Chondrocyte (in vitro differentiated cells): ENCODE data around the gene AKR1B1. TPM values are rescaled to one million over a fixed set of nuclear protein-coding genes. Genes with fewer than 3 reads are reported as not detected.

Source experiments
- DNase-seq: peaks from one replicate; pipeline ENCODE4 v3.0.0; 2021; ENCODE audit warnings: mixed read lengths, low spot score
- H3K27ac Mint-ChIP-seq: one replicate; pipeline ENCODE4 v1.8.0; 2021; ENCODE audit warnings: mild to moderate bottlenecking, moderate library complexity, mixed read lengths; ENCODE audit not compliant: unreplicated experiment
- H3K27me3 Mint-ChIP-seq: 2 replicates; pipeline ENCODE4 v1.8.0; 2021; ENCODE audit warnings: low read depth, mixed read lengths
- H3K36me3 Mint-ChIP-seq: 2 replicates; pipeline ENCODE4 v1.8.0; 2021; ENCODE audit warnings: low read depth, mixed read lengths
- H3K4me1 Mint-ChIP-seq: 2 replicates; pipeline ENCODE4 v1.8.0; 2021; ENCODE audit warnings: low read depth, mild to moderate bottlenecking, mixed read lengths
- H3K4me3 Mint-ChIP-seq: one replicate; pipeline ENCODE4 v1.8.0; 2021; ENCODE audit warnings: mild to moderate bottlenecking, moderate library complexity, mixed read lengths; ENCODE audit not compliant: unreplicated experiment
- H3K9me3 Mint-ChIP-seq: 2 replicates; pipeline ENCODE4 v1.8.0; 2021; ENCODE audit warnings: low read depth, mixed read lengths
- total RNA-seq: library from RNA; stranded (reverse); gene quantifications from 3 replicates; pipeline ENCODE4 v1.2.1, GENCODE V29; 2021
- TF ChIP-seq, protein P1 (sequence below): fragments of 200-600 bp; sonication (generic); IDR thresholded peaks from 2 replicates; pipeline ENCODE4 v1.5.0; 2021; ENCODE audit warnings: antibody characterized with exemption, mild to moderate bottlenecking, moderate library complexity

The AKR1B1 gene
- total RNA-seq, 1 donor from 2014 or later = 52.8 TPM

DNA sequence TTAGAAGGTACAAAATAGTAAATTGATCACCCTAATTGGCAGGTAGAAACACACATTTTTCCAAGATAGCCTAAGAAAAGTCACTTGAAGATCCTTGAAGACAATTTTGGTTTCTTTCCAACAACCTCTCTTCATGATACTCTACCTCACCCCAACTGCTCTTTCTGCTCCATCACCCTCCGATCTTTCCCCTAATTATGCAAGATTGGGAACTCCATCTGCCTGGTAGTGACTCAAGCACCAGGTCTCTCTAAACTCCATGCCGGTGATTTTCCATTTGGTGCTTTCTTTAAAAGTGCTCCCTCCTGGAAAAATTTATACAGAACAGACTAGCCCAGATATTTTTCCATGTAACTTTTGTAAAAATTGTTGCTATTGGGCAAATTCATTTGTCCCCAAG lies 1.1 kb upstream of the AKR1B1 start:
- peaks cover 11% of the 10 kb centered on the region for H3K9me3 Mint-ChIP-seq
- no peak overlapping the region for H3K4me3 Mint-ChIP-seq
- TF ChIP-seq, protein P1, sequence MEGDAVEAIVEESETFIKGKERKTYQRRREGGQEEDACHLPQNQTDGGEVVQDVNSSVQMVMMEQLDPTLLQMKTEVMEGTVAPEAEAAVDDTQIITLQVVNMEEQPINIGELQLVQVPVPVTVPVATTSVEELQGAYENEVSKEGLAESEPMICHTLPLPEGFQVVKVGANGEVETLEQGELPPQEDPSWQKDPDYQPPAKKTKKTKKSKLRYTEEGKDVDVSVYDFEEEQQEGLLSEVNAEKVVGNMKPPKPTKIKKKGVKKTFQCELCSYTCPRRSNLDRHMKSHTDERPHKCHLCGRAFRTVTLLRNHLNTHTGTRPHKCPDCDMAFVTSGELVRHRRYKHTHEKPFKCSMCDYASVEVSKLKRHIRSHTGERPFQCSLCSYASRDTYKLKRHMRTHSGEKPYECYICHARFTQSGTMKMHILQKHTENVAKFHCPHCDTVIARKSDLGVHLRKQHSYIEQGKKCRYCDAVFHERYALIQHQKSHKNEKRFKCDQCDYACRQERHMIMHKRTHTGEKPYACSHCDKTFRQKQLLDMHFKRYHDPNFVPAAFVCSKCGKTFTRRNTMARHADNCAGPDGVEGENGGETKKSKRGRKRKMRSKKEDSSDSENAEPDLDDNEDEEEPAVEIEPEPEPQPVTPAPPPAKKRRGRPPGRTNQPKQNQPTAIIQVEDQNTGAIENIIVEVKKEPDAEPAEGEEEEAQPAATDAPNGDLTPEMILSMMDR = no peak
- no peak for DNase-seq
- peaks cover 30% of the 10 kb centered on the region for H3K4me1 Mint-ChIP-seq
- no peaks in the 10 kb centered on the region for H3K27me3 Mint-ChIP-seq
- peaks cover 8% of the 10 kb centered on the region for H3K36me3 Mint-ChIP-seq
- no peak overlapping the region for H3K27ac Mint-ChIP-seq

DNA sequence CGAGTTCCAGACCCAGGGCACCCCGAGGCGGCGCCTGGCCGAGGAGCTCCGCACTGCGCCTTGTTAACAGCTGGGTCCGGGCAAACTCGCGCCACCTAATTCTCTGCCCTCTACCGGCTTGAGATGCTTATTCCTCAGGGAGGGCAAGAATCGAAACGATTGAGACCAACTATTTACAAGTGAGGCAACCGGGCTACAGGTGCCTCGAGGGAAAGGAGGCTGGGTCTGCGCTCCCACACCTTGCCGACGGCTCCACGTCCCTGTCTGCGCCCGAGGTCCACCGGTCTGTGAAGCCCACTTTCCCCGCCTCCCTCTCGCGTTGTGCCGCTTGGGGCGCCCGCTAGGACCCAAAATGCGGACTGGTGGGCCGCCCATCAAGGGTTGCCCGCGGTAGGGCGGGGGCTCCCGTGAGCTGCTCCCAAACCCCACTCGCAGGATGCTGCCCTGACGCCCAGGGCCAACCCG lies 527 bp downstream of the AKR1B1 start:
- Mint-ChIP-seq H3K27ac (peak overlapping the region; percentile 38), H3K27me3 (no peaks in the 10 kb centered on the region)

DNA sequence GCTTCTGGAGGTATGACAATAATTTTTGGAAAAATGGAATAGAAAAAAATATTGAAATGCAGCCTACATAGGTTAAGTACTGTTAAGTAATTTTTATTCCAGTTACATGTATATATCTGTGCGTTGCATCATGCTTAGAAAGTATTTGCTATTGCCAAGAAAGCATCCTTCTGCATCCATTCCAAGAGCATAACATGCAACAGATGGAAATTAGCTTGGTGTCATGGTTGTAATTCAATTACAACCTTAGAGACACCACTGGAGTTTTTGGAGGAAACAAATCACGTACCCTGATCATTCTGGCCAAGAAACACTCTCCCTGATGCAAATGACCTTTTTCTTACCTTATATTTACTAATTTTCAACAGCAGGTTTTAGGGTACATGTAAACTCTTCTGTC lies 1.7 kb downstream of the AKR1B1 start:
- Mint-ChIP-seq H3K4me3 (no peak overlapping the region), H3K4me1 (peaks cover 31% of the 10 kb centered on the region), H3K27me3 (no peaks in the 10 kb centered on the region), H3K9me3 (no peaks in the 10 kb centered on the region), H3K27ac (no peak overlapping the region), H3K36me3 (peaks cover 3% of the 10 kb centered on the region)
- TF ChIP-seq, protein P1 = no peak
- DNase-seq = no peak

More for the DNA sequence above, 527 bp downstream of the AKR1B1 start:
- Mint-ChIP-seq H3K4me1 (peaks cover 30% of the 10 kb centered on the region), H3K4me3 (peak overlapping the region; percentile 81), H3K9me3 (peaks cover 3% of the 10 kb centered on the region), H3K36me3 (peaks cover 3% of the 10 kb centered on the region)
- DNase-seq = peak; percentile 89
- TF ChIP-seq, protein P1 = peak; percentile 69

DNA sequence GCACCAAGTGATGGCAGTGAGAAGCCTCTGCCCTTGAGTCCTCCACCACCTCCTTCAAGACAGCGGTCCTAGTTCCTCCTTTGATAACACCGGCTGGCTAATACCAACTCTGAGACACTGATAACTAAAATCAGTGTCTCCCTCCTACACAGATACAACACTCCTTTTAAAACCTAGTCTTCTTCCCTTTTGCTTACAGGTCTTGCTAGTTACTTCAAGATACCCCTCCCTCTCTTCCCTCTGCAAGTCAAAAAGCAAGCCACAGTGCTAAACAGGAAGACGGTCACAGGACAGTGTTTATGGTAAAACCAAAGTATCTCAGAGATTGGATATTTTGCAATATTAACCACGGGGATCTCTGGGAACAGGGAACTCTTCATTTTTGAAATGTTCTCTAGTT lies 4.6 kb downstream of the AKR1B1 start:
- TF ChIP-seq, protein P1 = no peak
- Mint-ChIP-seq H3K36me3 (peaks cover 10% of the 10 kb centered on the region), H3K4me3 (no peak overlapping the region), H3K4me1 (peaks cover 27% of the 10 kb centered on the region), H3K9me3 (no peaks in the 10 kb centered on the region), H3K27ac (no peak overlapping the region), H3K27me3 (no peaks in the 10 kb centered on the region)
- DNase-seq = no peak

DNA sequence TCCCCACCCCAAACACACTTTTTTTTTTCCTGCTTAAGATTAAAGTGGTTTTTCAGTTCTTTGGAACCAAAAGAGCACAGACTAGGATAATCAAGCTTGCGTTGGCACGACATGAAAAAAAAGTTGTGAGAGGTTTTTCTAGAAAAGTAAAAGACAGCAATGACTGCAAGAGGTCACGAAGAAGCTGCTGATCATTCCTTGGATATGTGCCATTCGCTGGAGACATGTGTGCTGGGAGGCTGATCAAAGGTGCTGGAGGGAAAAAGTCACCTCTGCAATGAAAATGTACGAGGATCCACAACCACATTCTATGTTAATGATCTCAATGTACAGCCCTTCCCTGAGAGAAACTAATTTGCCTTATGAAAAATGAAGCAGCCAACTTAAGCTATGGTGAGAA lies 5.4 kb downstream of the AKR1B1 start:
- no peak for DNase-seq
- Mint-ChIP-seq H3K4me3 (no peak overlapping the region), H3K27me3 (no peaks in the 10 kb centered on the region), H3K4me1 (peaks cover 31% of the 10 kb centered on the region), H3K9me3 (no peaks in the 10 kb centered on the region), H3K27ac (no peak overlapping the region), H3K36me3 (peaks cover 15% of the 10 kb centered on the region)
- TF ChIP-seq, protein P1 = no peak
